GM10847 (cell line): ENCODE results near the gene CACNA1B.

Experiments
- POLR2A ChIP-seq: IDR thresholded peaks from 2 replicates; pipeline ENCODE4 v1.6.1; 2011; ENCODE audit not compliant: insufficient read length; ENCODE audit errors: extremely low read depth

Gene CACNA1B

GRCh38 chr9:137969685-137970084, 92.1 kb downstream of the CACNA1B start:
- TF ChIP-seq POLR2A: no peak

DNA sequence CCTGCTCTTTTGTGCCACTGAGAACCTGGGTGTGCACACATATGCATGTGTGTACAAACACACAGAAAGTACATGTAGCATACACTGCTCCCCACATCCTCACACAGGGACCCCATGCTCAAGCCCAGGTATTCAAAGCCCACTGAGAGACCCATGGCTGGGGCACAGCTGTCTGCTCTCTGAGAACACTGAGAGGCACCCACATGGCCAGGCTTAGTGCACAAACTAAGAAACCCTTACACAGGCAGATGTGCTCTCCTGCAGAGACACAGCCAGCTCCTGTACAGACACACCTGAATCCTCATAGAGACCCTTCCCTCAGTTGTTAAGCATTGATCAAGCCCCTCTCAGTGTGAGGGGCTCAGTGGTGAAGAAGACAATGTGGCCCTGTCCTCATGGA, 92.5 kb downstream of the CACNA1B start:
- no peak for TF ChIP-seq POLR2A

- no peak for TF ChIP-seq POLR2A
Measured at GRCh38 chr9:137970686-137971476, 93.3 kb downstream of the CACNA1B start.

- no peak for TF ChIP-seq POLR2A
Measured at GRCh38 chr9:137971477-137972138, 94.0 kb downstream of the CACNA1B start.

- no peak for TF ChIP-seq POLR2A
Measured at GRCh38 chr9:137972355-137972987, 94.9 kb downstream of the CACNA1B start.

- no peak for TF ChIP-seq POLR2A
Measured at GRCh38 chr9:137972988-137973470, 95.4 kb downstream of the CACNA1B start.

DNA sequence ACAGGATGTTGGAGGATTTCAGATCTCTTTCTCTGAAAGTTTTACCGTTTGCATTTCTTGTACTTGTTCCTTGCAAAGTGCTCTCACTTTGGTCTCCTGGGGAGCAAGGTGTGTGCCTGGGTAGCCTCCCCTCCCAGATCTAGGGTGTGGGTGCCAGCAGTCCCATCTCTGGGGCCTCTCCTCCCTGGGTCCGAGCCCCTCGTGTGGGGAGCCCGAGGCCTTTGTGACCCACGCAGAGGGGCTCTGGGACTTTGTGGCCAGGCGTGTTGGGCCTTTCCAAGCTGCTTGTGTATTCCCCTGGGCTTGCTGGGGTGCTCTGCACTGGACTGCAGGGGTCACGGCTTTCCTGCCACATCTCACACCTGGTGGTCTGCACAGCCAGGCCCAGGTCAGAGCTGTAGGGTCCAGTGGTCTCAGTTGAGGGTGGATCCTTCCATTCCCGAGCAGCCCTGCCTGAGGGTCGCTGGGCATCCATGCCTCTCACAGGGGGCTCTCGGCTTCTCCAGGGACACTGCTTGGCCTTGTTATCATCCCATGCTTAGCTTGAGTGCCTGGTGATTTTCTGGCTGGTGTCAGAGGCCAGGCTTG, 96.3 kb downstream of the CACNA1B start:
- TF ChIP-seq POLR2A: no peak

DNA sequence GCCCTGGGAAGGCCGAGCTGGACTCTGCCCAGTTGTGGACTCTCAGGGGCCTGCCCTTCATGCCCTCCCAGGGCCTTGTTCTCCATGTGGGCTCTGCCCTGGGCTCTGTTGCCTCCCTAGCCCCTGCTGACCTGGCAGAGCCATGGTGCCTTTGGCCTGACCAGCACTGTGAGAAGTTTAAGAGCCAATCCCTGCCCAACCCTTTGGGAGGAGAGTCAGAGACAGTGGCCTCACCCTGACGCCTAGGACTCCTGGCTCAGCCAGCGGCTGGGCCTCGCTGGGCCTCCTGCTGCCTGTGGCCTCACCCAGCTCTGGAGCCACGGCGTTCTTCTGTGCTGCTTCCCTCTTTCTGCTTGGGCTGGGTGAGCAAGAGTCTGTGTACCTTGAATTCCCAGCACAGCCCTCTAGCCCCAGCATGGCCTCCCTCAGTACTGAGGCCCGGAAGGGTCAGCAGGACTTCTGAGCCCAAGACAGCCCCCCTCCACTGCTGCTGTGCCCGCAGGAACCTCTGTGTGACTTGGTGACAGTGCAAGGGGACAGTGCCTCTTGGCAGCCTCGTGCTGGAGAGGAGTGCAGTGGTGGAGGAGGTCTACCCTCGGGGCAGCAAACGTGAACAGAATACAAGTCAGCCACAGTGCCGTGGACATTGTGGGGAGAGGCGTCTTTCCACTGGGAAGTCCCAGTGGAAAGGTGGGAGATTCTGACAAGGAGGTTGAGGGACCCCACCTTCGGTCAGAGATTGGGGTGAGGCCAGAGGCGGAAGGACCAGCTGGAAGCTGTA, 97.4 kb downstream of the CACNA1B start:
- TF ChIP-seq POLR2A: no peak

- TF ChIP-seq POLR2A: no peak
Measured at GRCh38 chr9:137975527-137975913, 97.9 kb downstream of the CACNA1B start.

DNA sequence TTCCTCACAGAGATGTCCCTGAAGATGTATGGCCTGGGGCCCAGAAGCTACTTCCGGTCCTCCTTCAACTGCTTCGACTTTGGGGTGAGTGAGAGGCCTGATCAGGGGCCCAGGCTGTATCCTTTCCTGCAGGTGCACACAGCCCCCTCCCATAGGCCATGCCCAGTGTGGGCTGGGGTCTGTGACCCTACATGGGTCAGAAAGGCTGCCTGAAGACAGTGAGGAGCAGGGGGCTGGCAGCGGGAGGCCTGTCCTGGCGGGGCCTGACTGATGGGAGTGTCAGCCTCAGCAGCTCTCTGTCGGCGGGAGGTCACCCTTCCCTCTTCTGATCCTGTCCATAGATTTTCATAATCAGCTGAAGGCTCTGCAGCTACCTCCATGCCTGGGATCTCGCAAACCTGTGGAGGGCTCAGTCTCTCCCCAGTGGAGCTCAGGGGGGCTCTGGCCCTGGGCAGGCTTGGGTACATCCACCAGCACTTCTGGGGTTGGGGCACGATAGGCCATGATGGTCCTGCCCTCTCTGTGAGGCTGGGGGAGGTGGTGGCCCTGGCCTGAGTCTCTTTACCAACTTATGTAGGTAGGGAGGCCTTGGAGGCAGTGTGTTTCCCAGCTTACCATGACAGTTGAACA, 98.5 kb downstream of the CACNA1B start:
- TF ChIP-seq POLR2A: no peak

GRCh38 chr9:137977571-137978261, 100.1 kb downstream of the CACNA1B start:
- no peak for TF ChIP-seq POLR2A

DNA sequence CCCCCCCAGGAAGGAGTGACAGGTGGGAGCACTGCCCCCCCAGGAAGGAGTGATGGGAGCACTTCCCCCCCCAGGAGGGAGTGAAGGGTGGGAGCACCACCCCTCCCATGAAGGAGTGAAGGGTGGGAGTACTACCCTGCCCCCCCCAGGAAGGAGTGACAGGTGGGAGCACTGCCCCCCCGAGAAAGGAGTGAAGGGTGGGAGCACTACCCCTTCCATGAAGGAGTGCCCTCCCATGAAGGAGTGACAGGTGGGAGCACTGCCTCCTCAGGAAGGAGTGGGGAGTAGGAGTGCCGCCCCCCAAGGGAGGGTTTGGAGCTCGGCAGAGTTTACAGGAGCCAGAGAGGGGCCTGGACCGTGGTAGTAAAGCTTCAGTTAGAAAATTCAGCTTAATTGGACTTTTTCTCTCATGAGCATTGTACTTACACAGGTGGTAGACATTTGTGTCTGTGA, 100.7 kb downstream of the CACNA1B start:
- TF ChIP-seq POLR2A: no peak

DNA sequence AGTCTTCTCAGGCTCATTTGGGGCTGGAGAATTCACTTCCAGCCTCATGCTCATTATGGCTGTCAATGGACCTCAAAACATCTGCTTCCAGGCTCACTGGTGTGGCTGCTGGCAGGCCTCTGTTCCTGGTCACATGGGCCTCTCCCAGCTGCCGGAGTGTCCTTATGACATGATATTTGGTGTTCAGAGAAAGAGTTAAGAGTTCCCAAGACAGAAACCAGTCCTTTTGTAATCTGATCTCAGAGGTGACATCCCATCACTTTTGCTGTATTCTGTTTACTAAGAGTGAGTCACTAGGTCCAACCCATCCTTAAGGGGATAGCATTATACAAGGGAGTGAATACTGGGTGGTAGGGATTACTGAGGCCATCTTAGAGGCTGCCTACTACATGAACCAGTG, 104.6 kb downstream of the CACNA1B start:
- no peak for TF ChIP-seq POLR2A

- no peak for TF ChIP-seq POLR2A
Measured at GRCh38 chr9:137984005-137984404, 106.4 kb downstream of the CACNA1B start.
